AML-193 (cell line): Measurements from ENCODE around the gene GNPTAB.
A peak's percentile ranks its signal among the peaks of the same experiment; 100 is the strongest.
"Not testable (repeated sequence)": the region's sequence is repeated elsewhere in the genome, so short reads cannot be mapped to it uniquely, and the experiment has no call there.

Experiments used
- DNase-seq, 2 experiments: peaks; one replicate each; lab custom pipeline; 2025; lab: John Stamatoyannopoulos, UW

GNPTAB gene

DNA sequence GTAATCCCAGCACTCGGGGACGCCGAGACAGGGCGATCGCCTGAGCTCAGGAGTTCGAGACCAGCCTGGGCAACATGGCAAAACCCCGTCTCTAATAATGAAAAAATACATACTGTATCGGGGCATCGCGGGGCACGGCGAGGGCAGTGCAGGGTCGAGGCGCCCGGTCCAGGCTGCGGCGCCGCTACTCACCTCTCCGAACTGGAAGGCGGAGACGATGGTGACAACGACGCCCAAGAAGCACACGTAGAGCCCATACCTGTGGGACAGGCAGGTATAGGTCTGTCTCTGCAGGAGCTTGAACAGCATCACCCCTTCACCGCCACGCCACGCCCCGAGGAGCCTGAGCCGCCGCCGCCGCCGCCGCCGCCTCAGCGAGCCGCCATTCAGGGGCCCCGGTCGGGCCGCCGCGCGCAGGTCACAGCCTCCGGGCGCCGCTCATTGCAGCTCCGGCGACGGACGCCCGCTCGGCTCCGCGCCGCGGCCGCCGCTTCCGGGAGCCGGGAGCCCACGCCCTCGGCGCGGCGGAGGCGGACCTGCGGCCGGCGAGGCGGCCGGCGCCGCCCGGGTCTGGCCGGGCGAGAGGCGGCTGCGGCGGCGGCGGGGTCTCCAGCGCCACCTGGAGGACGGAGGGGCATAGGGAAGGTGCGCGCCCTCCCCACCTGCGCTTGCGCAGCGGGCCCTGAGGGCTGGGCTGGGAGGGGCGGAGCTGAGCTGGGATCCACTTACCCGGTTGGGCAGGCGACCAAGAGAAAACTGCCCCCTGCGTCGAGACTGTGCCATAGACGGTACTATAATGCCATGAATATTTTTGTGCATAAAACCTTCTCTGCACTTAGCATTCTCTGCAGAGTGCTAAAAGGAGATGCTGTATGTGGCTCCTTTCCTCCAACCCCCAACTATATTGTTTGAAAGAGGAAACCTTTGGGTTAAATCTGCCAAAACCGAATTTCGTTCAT is at the start of gene GNPTAB:
Gene GNPTAB (minus strand): TSS at position 593 of the 959 bp plus-strand sequence. CDS start 284 bp downstream, at position 309.
- DNase-seq: peak; percentile 86 to 91

DNA sequence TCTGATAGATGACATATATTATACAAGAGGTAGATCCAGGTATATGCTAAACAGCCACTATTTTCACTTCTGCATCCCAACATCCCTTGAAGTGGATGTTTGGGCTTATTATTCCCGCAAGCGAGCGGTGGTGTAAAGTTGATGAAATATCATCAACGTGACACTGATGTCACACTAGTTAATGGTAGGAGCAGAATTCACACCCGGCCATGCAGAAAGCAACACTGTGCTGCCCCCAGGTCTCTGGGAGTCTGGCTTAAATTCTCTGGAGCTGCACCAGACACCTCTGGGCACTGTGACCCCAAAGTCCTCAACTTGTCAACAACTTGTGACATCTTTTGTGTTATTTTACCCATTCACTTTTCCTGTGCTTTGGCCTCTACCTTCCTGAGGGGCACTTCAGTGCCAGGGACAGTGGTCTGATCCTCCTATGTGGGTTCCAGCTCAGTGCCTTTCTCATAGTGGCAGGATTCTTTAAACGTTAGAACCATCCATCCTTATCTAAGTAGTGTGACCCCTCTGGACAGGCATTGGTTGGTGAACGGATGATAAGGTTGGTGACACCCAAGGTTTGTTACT is 47.6 kb upstream of the GNPTAB start:
- peak in 1 of 2 experiments; percentile 45 for DNase-seq

DNA sequence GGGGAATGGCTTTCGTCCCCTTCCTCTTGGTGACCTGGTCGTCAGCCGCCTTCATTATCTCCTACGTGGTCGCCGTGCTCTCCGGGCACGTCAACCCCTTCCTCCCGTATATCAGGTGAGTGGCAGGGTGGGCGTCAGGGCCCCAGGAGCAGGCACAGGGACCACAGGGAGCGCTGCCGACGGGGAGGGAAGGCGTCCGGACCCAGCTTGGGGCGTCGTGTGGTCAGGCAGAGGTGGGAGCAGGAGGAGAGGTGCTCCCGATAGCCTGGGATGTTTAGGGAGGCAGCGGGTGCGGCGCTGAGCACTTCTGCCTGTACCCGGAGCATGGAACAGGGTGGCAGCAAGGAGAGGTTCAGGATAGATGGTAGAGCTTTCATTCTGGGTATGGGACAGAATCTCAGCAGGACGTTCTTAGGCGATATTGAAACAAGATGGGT is 47.1 kb upstream of the GNPTAB start:
- DNase-seq: no peak

DNA sequence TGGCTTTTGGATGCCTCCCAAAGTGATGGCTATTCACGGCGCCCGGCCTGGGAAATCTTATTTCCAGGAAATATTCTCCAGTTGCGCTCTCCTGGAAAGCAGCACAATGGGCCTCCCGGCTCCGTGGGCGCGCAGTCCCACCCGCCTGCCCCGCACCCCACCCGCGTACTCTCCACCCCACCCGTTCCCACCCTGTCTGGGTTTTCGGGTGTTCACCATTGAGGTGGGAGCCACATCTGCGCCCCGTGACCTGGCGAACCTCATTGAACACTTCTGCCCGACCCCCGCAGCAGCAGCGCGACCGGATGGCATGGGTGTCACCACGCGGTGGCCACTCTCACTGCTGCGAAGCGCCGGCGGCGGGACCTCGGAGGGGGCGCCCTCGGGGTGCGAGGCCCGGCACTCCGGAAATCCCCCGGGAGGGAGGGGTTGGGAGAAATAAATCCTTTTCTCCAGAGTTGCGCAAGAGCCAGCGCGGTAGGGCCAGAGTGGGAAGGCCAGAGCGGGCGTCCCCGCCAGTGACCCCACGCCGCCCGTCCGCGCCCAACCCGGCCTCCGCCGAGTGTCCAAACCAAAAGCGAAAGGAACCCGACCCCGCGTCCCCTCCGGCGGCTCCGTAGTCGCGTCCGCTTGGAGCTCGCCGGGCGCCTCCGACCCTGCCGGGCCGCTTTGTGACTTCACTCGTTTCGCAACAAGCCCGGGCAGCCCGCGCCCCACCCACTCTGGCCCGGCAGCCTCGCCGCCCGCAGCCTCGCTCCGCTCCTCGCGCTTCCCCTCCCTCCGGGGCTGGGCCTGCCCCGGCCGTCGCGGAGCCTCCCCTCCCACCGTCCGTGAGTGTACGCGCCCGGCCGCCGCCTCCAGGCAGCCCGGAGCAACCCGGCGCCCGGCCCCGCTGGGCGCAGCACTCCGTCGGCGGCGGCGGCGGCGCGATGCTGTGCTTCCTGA is 46.4 kb upstream of the GNPTAB start, which contains the start of gene DRAM1:
Gene DRAM1 (plus strand): TSS at position 720 of the 945 bp plus-strand sequence. CDS start 210 bp downstream, at position 930.
- DNase-seq: peak; percentile 84 to 87

DNA sequence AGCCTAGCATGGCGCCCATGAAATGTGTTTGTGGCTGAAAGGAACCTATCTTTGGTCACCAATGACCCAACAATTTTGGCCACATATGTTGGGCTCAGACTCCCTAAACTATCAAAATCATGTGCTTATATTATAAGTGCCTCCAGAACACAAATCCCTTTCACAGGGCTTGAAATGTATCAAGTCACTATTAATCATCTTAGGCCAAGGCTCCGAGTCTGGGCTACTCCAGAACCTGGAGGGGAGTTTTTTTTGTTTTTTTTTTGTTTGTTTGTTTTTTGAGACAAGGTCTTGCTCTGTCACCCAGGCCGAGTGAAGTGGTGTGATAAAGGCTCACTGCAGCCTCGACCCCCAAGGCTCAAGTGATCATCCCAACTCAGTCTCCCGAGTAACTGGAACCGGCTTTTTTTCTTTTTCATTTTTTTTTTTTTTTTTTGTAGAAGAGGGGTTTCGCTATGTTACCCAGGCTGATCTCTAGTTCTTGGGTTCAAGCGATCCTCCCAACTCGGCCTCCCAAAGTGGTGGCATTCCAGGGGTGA is 45.6 kb upstream of the GNPTAB start:
- no peak for DNase-seq

DNA sequence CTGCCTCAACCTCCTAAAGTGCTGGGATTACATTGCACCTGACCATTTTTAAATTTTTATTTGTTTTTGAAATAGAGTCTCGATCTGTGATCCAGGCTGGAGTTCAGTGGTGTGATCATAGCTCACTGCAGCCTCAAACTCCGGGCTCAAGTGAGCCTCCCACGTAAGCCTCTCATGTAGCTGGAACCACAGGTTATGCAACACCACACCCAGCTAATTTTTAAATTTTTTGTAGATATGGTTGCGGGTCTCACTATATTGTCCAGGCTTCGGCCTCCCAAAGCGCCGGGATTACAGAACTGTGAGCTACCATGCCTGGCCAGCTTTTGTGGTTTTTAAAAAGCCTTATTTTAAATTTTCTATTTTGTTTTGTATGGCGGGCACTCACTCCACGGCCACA is 44.4 kb upstream of the GNPTAB start:
- DNase-seq: no peak

DNA sequence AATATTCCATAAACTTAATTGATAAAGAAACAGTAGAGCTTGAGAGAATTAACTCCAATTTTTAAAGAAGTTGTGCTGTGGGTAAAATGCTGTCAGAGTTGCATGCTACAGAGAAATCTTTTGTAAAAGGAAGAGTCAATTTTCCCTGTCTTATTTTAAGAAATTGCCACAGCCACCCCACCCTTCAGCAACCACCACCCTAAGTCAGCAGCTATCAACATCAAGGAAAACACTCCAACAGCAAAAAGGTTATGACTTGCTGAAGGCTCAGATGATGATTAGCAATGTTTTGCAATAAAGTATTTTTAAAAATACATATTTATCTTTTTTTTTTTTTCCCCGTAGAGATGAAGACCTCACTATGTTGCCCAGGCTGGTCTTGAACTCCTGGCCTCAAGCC is 40.2 kb upstream of the GNPTAB start:
- no peak for DNase-seq

DNA sequence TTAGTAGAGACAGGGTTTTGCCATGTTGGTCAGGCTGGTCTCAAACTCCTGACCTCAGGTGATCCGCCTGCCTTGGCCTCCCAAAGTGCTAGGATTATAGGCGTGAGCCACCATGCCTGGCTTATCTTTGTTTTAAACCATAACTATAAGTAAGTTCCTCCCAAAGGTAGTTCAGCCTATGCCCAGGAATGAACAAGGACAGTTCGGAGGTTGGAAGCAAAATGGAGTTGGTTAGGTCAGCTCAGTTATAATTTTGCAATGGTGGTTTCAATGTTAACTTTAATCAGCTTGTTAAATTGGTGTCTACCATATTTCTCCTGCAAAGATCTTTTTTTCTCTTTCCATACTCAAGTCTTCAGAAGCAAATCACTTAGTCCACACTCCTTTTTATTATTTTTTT is 36.9 kb upstream of the GNPTAB start:
- DNase-seq: not testable (repeated sequence)

DNA sequence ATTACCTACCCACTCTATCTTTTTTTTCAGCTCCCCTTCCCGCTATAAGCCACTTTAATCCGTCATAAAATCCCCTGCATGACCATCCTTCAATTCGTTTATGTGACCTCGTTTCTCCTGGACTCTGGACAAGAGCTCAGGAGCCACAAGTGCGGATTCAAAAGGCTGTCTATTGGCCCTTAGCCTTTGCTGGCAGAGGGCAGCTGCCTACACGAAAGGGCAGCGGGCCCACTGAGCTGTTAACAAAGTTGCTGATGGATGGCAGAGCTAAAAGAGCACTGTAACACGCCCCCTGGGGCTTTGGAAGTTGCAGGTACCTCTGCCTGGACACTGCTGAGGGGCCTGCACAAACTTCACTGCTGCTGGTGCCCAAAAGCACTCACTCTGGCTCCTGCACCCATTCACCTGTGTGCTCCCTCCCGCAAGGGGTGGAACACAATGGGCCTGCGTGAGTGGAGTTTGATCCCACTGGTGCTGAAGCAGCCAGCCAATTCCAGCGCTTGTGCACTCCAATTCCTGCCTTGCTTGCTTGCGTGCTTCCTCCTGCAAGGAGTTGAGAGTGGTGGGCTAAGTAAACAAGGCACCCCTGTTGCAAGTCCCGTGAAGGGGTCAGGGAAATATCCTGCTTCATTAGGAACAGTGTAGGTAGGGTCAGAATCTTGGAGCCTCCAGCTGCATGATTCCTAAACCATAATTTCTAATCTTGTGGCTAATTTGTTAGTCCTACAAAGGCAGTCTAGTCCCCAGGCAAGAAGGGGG is 36.0 kb upstream of the GNPTAB start:
- DNase-seq: no peak

DNA sequence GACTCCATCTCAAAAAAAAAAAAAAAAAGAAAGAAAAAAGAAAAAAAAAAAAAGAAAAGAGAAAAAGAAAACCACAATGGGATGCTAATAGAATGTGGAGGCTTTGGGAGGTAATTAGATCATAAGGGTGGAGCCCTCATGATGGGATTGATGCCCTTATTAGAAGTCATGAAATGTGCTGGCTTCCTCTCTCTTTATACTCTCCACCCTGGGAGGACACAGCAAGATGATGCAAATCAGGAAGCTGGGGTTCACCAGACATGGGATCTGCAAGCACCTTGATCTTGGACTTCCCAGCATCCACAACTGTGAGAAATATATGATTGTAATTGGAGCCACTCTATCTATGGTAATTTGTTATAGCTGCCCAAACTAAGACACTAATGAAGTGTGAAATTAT is 33.2 kb upstream of the GNPTAB start:
- no peak for DNase-seq

DNA sequence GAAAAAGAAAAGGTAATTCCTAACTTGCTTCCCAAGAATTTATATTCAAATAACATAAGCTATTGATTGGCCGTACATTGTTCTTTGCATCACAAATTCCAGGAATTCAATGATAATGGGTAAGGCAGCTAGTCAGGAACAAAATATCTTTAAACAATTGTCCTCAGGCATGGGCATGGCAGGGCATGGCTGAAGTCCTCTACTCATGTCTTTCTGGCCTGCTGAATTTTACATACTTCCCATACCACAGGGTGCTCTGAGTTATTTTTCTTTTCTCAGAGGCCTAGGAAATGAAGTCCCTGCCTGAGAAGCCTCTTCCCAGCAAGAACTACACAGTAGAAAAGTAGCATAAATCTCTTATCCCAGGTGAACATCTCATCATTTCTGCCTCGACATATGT is 31.5 kb upstream of the GNPTAB start:
- no peak for DNase-seq

DNA sequence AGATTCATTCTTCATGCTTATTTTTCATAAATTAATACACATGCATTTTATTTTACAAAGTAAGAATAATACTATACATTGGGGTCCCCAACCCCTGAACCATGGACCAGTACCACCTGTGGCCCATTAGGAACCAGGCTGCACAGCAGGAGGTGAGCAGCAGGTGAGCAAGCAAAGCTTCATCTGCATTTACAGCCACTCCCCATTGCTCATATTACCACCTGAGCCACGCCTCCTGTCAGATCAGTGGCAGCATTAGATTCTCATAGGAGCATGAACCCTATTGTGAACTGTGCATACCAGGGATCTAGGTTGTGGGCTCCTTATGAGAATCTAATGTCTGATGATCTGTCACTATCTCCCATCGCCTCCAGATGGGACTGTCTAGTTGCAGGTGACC is 30.9 kb upstream of the GNPTAB start:
- DNase-seq: not testable (repeated sequence)

DNA sequence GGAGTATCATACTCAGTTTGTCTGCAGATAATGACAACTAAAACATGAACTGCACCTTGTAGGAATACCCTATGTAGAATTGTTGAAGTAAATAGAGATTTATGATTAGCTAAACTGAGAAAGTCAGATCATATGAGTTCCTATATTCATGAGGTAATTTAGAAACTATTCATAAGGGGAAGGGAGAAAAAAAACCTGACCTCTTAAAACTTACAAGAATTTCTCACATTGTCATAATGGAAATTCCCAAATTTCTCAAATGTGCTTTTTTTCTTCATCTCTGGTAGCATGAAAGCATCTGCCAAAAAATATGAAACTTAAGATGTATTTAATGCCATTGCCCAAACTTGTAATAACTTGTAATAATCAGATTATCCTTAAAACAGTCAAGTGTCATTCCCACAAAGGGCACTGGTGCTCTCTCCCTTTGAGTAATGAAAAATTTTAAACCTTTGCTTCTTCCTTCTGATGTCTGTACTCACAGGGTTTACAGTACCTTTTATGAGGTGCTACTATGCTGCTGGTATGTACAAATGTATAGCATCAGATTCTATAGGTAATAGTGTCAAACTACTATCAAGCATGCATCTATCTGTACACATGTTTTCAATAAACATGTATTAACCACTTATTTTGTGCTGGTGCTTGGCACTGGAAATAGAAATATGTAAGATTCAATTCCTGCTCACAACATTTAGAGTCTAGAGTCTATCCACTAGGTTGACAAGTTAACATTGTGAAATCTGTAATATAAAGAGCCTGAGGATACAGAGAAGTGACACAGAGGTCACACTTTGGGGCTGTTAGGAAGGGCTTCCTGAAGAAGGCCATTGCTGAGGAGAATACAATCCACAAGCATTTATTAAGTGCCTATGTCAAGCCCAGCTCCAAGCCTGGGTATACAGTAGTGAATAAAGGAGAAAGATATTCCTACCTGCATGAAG is 29.2 kb upstream of the GNPTAB start:
- DNase-seq: peak; percentile 27 to 31

DNA sequence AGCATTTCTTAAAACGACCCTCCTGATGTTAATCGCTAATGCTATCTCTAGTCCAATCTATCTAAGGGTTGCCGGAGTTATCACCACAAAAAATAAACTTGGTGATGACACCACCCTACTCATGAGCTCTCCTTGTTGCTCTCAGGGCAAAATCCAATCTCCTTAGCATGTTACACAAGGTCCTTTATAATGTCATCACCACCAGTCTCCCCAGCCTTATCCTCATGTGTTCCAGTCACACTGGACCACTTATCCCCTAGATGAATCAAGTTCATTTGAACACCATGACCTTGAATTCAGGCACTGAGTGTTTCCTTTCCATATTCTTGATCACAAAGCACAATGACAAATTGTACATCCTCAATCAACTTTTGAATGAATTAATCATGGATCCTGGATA is 27.6 kb upstream of the GNPTAB start:
- DNase-seq: no peak

DNA sequence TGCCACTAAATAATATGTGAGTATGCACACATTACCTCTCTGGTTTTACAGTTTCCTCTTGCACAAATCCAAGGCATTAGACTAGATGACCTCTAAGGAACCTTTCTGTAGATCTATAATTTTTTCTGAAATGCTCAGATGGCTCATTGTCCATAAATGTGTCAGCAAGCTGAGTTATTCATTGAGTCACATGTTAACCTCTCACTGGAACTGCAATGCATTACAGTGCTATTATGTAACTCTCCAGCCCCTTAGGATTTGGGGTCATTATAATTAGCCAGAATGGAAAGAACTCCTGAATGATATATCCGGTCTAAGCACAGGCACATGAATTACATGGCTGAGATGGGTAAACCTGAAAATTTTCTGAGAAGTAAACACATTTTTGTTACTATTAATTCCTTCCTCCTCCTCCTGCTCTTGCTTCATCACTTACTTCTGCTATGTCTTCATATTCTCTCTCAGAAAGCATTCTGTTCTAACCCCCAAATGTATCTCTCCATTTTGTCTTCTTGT is 26.3 kb upstream of the GNPTAB start:
- DNase-seq: peak; percentile 73 to 77

DNA sequence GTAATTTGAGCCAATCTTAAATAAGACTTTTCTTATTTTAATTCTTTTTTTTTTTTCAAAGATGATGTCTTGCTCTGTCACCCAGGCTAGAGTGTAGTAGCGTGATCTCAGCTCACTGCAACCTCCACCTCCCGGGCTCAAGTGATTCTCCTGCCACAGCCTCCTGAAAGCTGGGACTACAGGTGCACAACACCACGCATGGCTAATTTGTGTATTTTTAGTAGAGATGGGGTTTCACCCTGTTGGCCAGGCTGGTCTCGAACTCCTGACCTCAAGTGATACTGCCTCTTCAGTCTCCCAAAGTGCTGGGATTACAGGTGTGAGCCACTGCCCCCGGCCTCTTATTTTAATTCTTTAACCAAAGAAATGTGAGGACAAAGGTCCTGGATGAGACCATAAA is 25.9 kb upstream of the GNPTAB start:
- not testable (repeated sequence) for DNase-seq

DNA sequence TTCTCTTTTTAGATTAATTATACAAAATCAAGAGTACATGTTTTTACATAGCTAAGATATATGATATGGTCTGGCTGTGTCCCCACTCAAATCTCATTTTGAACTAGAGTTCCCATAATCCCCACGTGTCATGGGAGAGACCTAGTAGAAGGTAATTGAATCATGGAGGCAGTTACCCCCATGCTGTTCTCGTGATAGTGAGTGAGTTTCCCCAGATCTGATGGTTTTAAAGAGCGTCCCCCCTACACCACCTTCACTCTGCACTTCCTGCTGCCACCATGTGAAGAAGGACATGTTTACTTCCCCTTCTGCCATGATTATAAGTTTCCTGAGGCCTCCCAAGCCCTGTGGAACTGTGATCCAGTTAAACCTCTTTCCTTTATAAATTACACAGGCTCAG is 25.2 kb upstream of the GNPTAB start:
- no peak for DNase-seq

DNA sequence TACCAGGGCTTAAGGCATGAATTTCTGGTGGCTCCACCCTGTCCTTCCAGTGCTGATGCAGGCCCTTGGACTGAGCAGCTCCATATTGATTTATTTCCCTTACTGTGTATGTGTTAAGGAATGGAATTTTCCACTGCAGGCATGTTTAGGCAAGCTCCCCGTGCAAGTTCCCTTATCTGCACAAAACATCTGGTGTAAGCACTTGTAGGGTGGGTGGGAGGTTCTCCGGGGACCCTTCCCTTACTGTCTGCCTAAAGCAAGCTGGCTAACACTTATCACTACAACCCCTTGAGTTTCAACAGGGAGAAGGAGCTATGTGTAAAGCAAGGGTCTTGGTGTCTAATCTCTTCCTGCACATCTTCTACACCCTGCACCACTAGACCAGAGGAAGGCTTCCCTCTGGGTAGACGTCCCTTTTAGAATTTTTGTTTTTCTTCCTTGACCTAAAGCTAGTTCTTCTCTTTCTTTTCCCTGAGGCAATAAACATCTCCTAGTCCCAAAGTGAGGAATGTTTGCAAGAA is 24.7 kb upstream of the GNPTAB start:
- no peak for DNase-seq

DNA sequence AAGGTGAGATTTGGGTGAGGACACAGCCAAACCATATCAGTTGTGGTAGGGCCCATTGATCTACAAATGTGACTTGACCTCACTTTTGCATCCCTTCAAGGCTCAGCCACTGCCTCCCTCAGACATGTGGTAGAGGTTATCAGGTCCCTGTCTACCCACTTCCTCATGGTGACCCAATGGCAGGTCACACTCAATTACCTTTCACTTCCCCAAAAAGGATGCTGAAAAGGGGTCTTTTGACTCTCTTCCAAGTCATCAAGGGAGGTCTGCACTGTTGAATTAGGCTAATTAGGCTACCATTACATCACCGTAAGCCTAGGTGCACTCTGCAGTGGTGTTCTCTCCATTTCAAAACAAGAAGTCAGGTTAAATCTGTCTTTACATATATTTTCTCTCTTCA is 24.0 kb upstream of the GNPTAB start:
- no peak for DNase-seq
